Peyer's patch (tissue), 4 donors: ENCODE data around the gene EPS8. TPM values are rescaled to one million over a fixed set of nuclear protein-coding genes. Genes with fewer than 3 reads are reported as not detected.

Experiments used
- DNase-seq, 3 donors: peaks; one replicate each; pipeline ENCODE4 v3.0.0-alpha.2; 2017 to 2019
- H3K27ac ChIP-seq, 4 donors: fragments of 200-600 bp; sonication (generic); one replicate each; pipeline ENCODE4 v1.5.1; 2016 to 2019
- H3K27me3 ChIP-seq, 2 donors: fragments of 200-600 bp; sonication (generic); one replicate each; pipeline ENCODE4 v1.5.1; 2019
- H3K36me3 ChIP-seq, 3 donors: fragments of 200-600 bp; sonication (generic); one replicate each; pipeline ENCODE4 v1.5.1; 2016 to 2019
- H3K4me1 ChIP-seq, 4 donors: fragments of 200-600 bp; sonication (generic); one replicate each; pipeline ENCODE4 v1.5.1; 2016 to 2019
- H3K4me3 ChIP-seq, 4 donors: fragments of 200-600 bp; sonication (generic); 1 replicate in 3 of 4; 2 replicates in 1 of 4; pipeline ENCODE4 v1.5.1; 2016 to 2019; ENCODE audit warnings: mild to moderate bottlenecking in 1 of 4
- H3K9me3 ChIP-seq, 4 donors: fragments of 200-600 bp; sonication (generic); one replicate each; pipeline ENCODE4 v1.5.1; 2016 to 2019; ENCODE audit warnings: mild to moderate bottlenecking in 1 of 4
- CTCF ChIP-seq, 6 experiments: fragments of 450-650 bp in 4 of 6; fragments of 200-600 bp in 2 of 6; sonication (generic) in 1 of 6; IDR thresholded peaks; one replicate each; pipeline ENCODE4 v1.5.1; 2017 to 2019; ENCODE audit warnings: antibody characterized with exemption in 6 of 6, mild to moderate bottlenecking in 3 of 6, moderate library complexity in 1 of 6
- POLR2A ChIP-seq, 2 donors: fragments of 450-650 bp; IDR thresholded peaks; one replicate each; pipeline ENCODE4 v1.5.1; 2017; ENCODE audit warnings: antibody characterized with exemption in 2 of 2, mild to moderate bottlenecking in 2 of 2, moderate library complexity in 2 of 2
- total RNA-seq, 4 donors: library from RNA; depleted of rRNA; stranded (reverse); fragments of >200 nt; gene quantifications; one replicate each; pipeline ENCODE4 v1.1.0, GENCODE V29; 2016

Gene EPS8
- total RNA-seq: 100 to 1,000 TPM in 3 of 4 donors, 10 to 100 TPM in 1; 57.8 to 168 (median 129) TPM

GRCh38 chr12:15789220-15790171 lies at the start of gene EPS8:
Gene EPS8, minus strand, starts transcription at chr12:15789388. Its CDS starts 106,437 bp downstream, at chr12:15682951.
- H3K27ac ChIP-seq: peak within 1 kb of the TSS; percentile 76 to 95 (median 82)
- no peaks in the 10 kb centered on the region for H3K27me3 ChIP-seq
- no peaks in the 10 kb centered on the region for H3K9me3 ChIP-seq
- no peaks in the 10 kb centered on the region for H3K36me3 ChIP-seq
- H3K4me1 ChIP-seq: peaks cover 0 to 6% (median 0%) of the 10 kb centered on the region in 4 donors
- DNase-seq: peak; percentile 75 to 95 (median 94)
- H3K4me3 ChIP-seq: peak within 1 kb of the TSS; percentile 57 to 67 (median 63)
- TF ChIP-seq POLR2A (IDR thresholded peaks at IDR 0.05): peak; percentile 91 to 96
- TF ChIP-seq CTCF (IDR thresholded peaks at IDR 0.05): peak in 2 of 6 experiments; percentile 61 to 62

- TF ChIP-seq CTCF (IDR thresholded peaks at IDR 0.05) (no peak), POLR2A (IDR thresholded peaks at IDR 0.05) (no peak)
- no peak overlapping the region for H3K27ac ChIP-seq
Observed at GRCh38 chr12:15837141-15837790, 48.1 kb upstream of the EPS8 start.

GRCh38 chr12:15834575-15834974 lies 45.4 kb upstream of the EPS8 start:
- Histone ChIP-seq H3K27ac (no peak overlapping the region), H3K4me1 (no peaks in the 10 kb centered on the region), H3K36me3 (no peaks in the 10 kb centered on the region), H3K9me3 (no peaks in the 10 kb centered on the region), H3K4me3 (no peak overlapping the region), H3K27me3 (no peaks in the 10 kb centered on the region)
- no peak for TF ChIP-seq CTCF (IDR thresholded peaks at IDR 0.05)
- TF ChIP-seq POLR2A (IDR thresholded peaks at IDR 0.05): no peak
- DNase-seq: no peak

More at GRCh38 chr12:15837141-15837790, 48.1 kb upstream of the EPS8 start:
- H3K9me3 ChIP-seq: no peaks in the 10 kb centered on the region
- no peak overlapping the region for H3K4me3 ChIP-seq
- DNase-seq: no peak
- H3K27me3 ChIP-seq: no peaks in the 10 kb centered on the region
- no peaks in the 10 kb centered on the region for H3K4me1 ChIP-seq
- H3K36me3 ChIP-seq: no peaks in the 10 kb centered on the region

GRCh38 chr12:15831315-15831978 lies 42.3 kb upstream of the EPS8 start:
- Histone ChIP-seq H3K4me1 (no peaks in the 10 kb centered on the region), H3K27ac (no peak overlapping the region), H3K9me3 (no peaks in the 10 kb centered on the region), H3K36me3 (no peaks in the 10 kb centered on the region), H3K4me3 (no peak overlapping the region), H3K27me3 (no peaks in the 10 kb centered on the region)
- DNase-seq: no peak
- no peak for TF ChIP-seq CTCF (IDR thresholded peaks at IDR 0.05)
- no peak for TF ChIP-seq POLR2A (IDR thresholded peaks at IDR 0.05)

- Histone ChIP-seq H3K36me3 (no peaks in the 10 kb centered on the region), H3K4me1 (no peaks in the 10 kb centered on the region), H3K27me3 (no peaks in the 10 kb centered on the region), H3K9me3 (no peaks in the 10 kb centered on the region), H3K27ac (no peak overlapping the region), H3K4me3 (no peak overlapping the region)
- TF ChIP-seq CTCF (IDR thresholded peaks at IDR 0.05) (no peak), POLR2A (IDR thresholded peaks at IDR 0.05) (no peak)
- DNase-seq: no peak
Observed at GRCh38 chr12:15830538-15830937, 41.4 kb upstream of the EPS8 start.
